Measurements from ENCODE around the gene SLC35F3. TPM values are rescaled to one million over a fixed set of nuclear protein-coding genes. Genes with fewer than 3 reads are reported as not detected.
A peak's percentile ranks its signal among the peaks of the same experiment; 100 is the strongest.

The SLC35F3 gene
- 1.6 and 2.2 TPM in 2 replicates for total RNA-seq

- peak within 1 kb of the TSS; percentile 68 for H3K4me3 ChIP-seq (ENCODE audit: low read depth, low read length)
- TF ChIP-seq CTCF (conservative IDR thresholded peaks at IDR 0.05; ENCODE audit: low read depth, low read length): peak; percentile 51
- no peak for DNase-seq (ENCODE audit: low read depth)
These were observed at the start of gene SLC35F3 for GRCh38 chr1:233904633-233905415. TSS of gene SLC35F3 (plus strand) at chr1:233904676.

GRCh38 chr1:233859446-233859845 is 45.0 kb upstream of the SLC35F3 start:
- TF ChIP-seq CTCF (conservative IDR thresholded peaks at IDR 0.05; ENCODE audit: low read depth, low read length): no peak
- no peak for DNase-seq (ENCODE audit: low read depth)
- H3K4me3 ChIP-seq (ENCODE audit: low read depth, low read length): no peak overlapping the region

- no peak for DNase-seq (ENCODE audit: low read depth)
- TF ChIP-seq CTCF (conservative IDR thresholded peaks at IDR 0.05; ENCODE audit: low read depth, low read length): no peak
These were observed 40.5 kb upstream of the SLC35F3 start for GRCh38 chr1:233863901-233864545.

GRCh38 chr1:233864578-233864977 is 39.9 kb upstream of the SLC35F3 start:
- DNase-seq (ENCODE audit: low read depth): no peak
- TF ChIP-seq CTCF (conservative IDR thresholded peaks at IDR 0.05; ENCODE audit: low read depth, low read length): no peak
- no peak overlapping the region for H3K4me3 ChIP-seq (ENCODE audit: low read depth, low read length)

More at GRCh38 chr1:233863901-233864545, 40.5 kb upstream of the SLC35F3 start:
- H3K4me3 ChIP-seq (ENCODE audit: low read depth, low read length): no peak overlapping the region

- no peak overlapping the region for H3K4me3 ChIP-seq (ENCODE audit: low read depth, low read length)
- no peak for TF ChIP-seq CTCF (conservative IDR thresholded peaks at IDR 0.05; ENCODE audit: low read depth, low read length)
- no peak for DNase-seq (ENCODE audit: low read depth)
These were observed 39.3 kb upstream of the SLC35F3 start for GRCh38 chr1:233865216-233865615.

- no peak for DNase-seq (ENCODE audit: low read depth)
- TF ChIP-seq CTCF (conservative IDR thresholded peaks at IDR 0.05; ENCODE audit: low read depth, low read length): no peak
- no peak overlapping the region for H3K4me3 ChIP-seq (ENCODE audit: low read depth, low read length)
These were observed 38.6 kb upstream of the SLC35F3 start for GRCh38 chr1:233865902-233866301.
